Nephron progenitor cell (in vitro differentiated cells): ENCODE results near the gene CRAMP1.

Source experiments
- DNase-seq: peaks from one replicate; pipeline ENCODE4 v3.0.0; 2021
- H3K27ac Mint-ChIP-seq: 2 replicates; pipeline ENCODE4 v1.8.0; 2021; ENCODE audit warnings: mild to moderate bottlenecking, moderate library complexity, mixed read lengths
- H3K27me3 Mint-ChIP-seq: 2 replicates; pipeline ENCODE4 v1.8.0; 2021; ENCODE audit warnings: mild to moderate bottlenecking, low read depth, mixed read lengths; ENCODE audit not compliant: poor library complexity
- H3K36me3 Mint-ChIP-seq: 2 replicates; pipeline ENCODE4 v1.8.0; 2021; ENCODE audit warnings: low read depth, mixed read lengths
- H3K4me1 Mint-ChIP-seq: 2 replicates; pipeline ENCODE4 v1.8.0; 2021; ENCODE audit warnings: mixed read lengths
- H3K4me3 Mint-ChIP-seq: 2 replicates; pipeline ENCODE4 v1.8.0; 2021; ENCODE audit warnings: mild to moderate bottlenecking, moderate library complexity, mixed read lengths
- H3K9me3 Mint-ChIP-seq: 2 replicates; pipeline ENCODE4 v1.8.0; 2021; ENCODE audit warnings: mild to moderate bottlenecking, moderate library complexity, mixed read lengths
- CTCF ChIP-seq: fragments of 200-600 bp; sonication (generic); IDR thresholded peaks from 2 replicates; pipeline ENCODE4 v1.5.0; 2021; ENCODE audit warnings: antibody characterized with exemption

Gene CRAMP1

GRCh38 chr16:1580956-1581355, 31.2 kb upstream of the CRAMP1 start:
- Mint-ChIP-seq H3K4me3 (no peak overlapping the region), H3K27me3 (no peaks in the 10 kb centered on the region), H3K27ac (no peak overlapping the region), H3K36me3 (peaks cover 73% of the 10 kb centered on the region), H3K9me3 (no peaks in the 10 kb centered on the region), H3K4me1 (peaks cover 5% of the 10 kb centered on the region)
- no peak for TF ChIP-seq CTCF
- DNase-seq: no peak

DNA sequence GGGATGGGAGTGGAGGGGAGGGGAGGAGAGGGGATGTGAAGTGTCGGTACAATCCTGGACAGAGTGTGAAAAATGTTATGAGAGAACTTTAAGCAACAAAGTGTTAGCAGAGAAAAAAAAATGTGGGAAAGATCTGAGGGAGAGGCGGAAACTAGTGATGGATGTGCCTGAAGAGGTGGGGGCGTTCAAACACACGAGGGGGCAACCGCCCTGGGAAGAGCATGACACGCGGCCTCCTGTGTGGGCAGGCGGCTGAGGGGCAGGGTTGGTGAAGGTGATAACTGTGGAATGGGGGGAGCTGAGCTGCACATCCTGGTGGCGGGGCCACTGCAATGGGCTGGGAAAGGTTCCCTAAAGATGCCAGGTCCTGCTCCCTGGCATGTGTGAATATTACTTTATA, 30.4 kb upstream of the CRAMP1 start:
- Mint-ChIP-seq H3K27ac (peak overlapping the region; percentile 74), H3K4me3 (no peak overlapping the region), H3K27me3 (no peaks in the 10 kb centered on the region), H3K9me3 (no peaks in the 10 kb centered on the region), H3K4me1 (peaks cover 5% of the 10 kb centered on the region), H3K36me3 (peaks cover 69% of the 10 kb centered on the region)
- DNase-seq: no peak
- TF ChIP-seq CTCF: no peak

DNA sequence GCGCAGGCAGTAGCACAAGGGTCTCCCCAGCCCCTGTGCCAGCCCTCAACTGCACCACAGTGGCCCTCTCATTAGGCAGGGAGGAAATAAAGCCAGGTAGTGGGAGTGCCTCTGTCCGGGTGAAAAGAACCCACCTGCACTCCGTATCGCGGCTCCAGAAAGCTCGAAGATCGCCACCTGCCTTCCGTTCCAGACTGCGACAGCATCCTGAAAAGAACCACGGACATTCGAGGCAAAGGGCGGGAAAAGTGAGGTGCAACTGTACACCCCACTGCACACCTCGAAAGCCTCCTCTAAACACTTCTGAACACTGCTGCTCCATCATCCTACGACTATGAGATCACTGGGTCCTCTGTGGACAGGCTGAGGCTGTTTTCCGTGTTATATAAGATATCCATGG, 29.0 kb upstream of the CRAMP1 start:
- Mint-ChIP-seq H3K9me3 (no peaks in the 10 kb centered on the region), H3K27ac (no peak overlapping the region), H3K4me3 (no peak overlapping the region), H3K4me1 (peaks cover 5% of the 10 kb centered on the region), H3K27me3 (no peaks in the 10 kb centered on the region), H3K36me3 (peaks cover 67% of the 10 kb centered on the region)
- DNase-seq: no peak
- no peak for TF ChIP-seq CTCF

- Mint-ChIP-seq H3K4me3 (no peak overlapping the region), H3K4me1 (peaks cover 5% of the 10 kb centered on the region), H3K27ac (peak overlapping the region; percentile 37), H3K27me3 (no peaks in the 10 kb centered on the region), H3K9me3 (no peaks in the 10 kb centered on the region), H3K36me3 (peaks cover 59% of the 10 kb centered on the region)
- TF ChIP-seq CTCF: no peak
- DNase-seq: no peak
Observed at GRCh38 chr16:1584926-1585484, 27.2 kb upstream of the CRAMP1 start.

DNA sequence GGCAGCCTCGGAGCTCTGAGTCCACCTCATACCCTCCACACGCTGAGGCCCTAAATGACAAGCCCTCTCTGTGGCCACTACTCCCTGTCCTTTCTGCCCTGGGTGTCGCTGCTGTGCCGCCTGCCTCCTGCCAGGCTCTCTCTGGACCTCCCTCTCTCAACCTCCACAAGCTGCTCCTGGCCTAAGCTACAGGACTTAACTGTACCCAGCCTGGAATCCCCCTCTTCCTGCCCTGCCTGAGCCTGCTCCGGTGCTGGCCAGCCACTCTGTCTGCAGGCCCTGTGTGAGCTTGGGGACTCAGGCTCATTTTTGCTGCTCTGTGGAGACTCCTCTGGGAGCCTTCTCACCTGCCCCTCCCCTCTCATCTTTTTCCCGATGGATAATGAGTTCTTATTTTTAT, 21.8 kb upstream of the CRAMP1 start:
- no peak overlapping the region for H3K27ac Mint-ChIP-seq
- H3K36me3 Mint-ChIP-seq: peaks cover 31% of the 10 kb centered on the region
- no peak for DNase-seq
- H3K4me3 Mint-ChIP-seq: no peak overlapping the region
- no peaks in the 10 kb centered on the region for H3K9me3 Mint-ChIP-seq
- H3K4me1 Mint-ChIP-seq: peaks cover 7% of the 10 kb centered on the region
- TF ChIP-seq CTCF: no peak
- no peaks in the 10 kb centered on the region for H3K27me3 Mint-ChIP-seq

- H3K9me3 Mint-ChIP-seq: no peaks in the 10 kb centered on the region
- H3K36me3 Mint-ChIP-seq: peaks cover 37% of the 10 kb centered on the region
- no peak for TF ChIP-seq CTCF
- H3K27ac Mint-ChIP-seq: no peak overlapping the region
- no peaks in the 10 kb centered on the region for H3K27me3 Mint-ChIP-seq
- no peak overlapping the region for H3K4me3 Mint-ChIP-seq
- peaks cover 7% of the 10 kb centered on the region for H3K4me1 Mint-ChIP-seq
- no peak for DNase-seq
Observed at GRCh38 chr16:1590930-1591705, 21.0 kb upstream of the CRAMP1 start.
